ENCODE results near the gene PLCB1.

PLCB1 gene

GRCh38 chr20:8249634-8250033 is 117.6 kb downstream of the PLCB1 start:
- no peak for DNase-seq

- no peak for DNase-seq
Observed at GRCh38 chr20:8250539-8251200, 118.6 kb downstream of the PLCB1 start.

- DNase-seq = no peak
Observed at GRCh38 chr20:8251201-8251575, 119.1 kb downstream of the PLCB1 start.

GRCh38 chr20:8254911-8255582 is 123.0 kb downstream of the PLCB1 start:
- DNase-seq = no peak

GRCh38 chr20:8255945-8256632 is 124.0 kb downstream of the PLCB1 start:
- no peak for DNase-seq

GRCh38 chr20:8260837-8261251 is 128.8 kb downstream of the PLCB1 start:
- DNase-seq = no peak

GRCh38 chr20:8262721-8263120 is 130.7 kb downstream of the PLCB1 start:
- DNase-seq = no peak

GRCh38 chr20:8265588-8265987 is 133.5 kb downstream of the PLCB1 start:
- DNase-seq = no peak

- DNase-seq = no peak
Observed at GRCh38 chr20:8267009-8267408, 134.9 kb downstream of the PLCB1 start.

GRCh38 chr20:8271727-8272126 is 139.7 kb downstream of the PLCB1 start:
- DNase-seq = no peak

GRCh38 chr20:8272766-8273165 is 140.7 kb downstream of the PLCB1 start:
- DNase-seq = no peak

GRCh38 chr20:8284902-8285301 is 152.8 kb downstream of the PLCB1 start:
- DNase-seq = no peak

GRCh38 chr20:8287340-8287739 is 155.3 kb downstream of the PLCB1 start:
- no peak for DNase-seq

GRCh38 chr20:8291200-8291599 is 159.1 kb downstream of the PLCB1 start:
- no peak for DNase-seq

GRCh38 chr20:8291873-8292272 is 159.8 kb downstream of the PLCB1 start:
- no peak for DNase-seq

GRCh38 chr20:8292793-8293192 is 160.7 kb downstream of the PLCB1 start:
- no peak for DNase-seq

GRCh38 chr20:8293750-8294149 is 161.7 kb downstream of the PLCB1 start:
- no peak for DNase-seq

- DNase-seq = no peak
Observed at GRCh38 chr20:8296536-8296935, 164.5 kb downstream of the PLCB1 start.

- no peak for DNase-seq
Observed at GRCh38 chr20:8298426-8299043, 166.5 kb downstream of the PLCB1 start.

GRCh38 chr20:8299921-8300320 is 167.9 kb downstream of the PLCB1 start:
- no peak for DNase-seq

GRCh38 chr20:8301655-8302054 is 169.6 kb downstream of the PLCB1 start:
- DNase-seq = no peak

- DNase-seq = no peak
Observed at GRCh38 chr20:8303651-8304050, 171.6 kb downstream of the PLCB1 start.

GRCh38 chr20:8304124-8304816 is 172.2 kb downstream of the PLCB1 start:
- DNase-seq = no peak

Measured in NCI-H1436 treated with DMSO at 0.1 percent for 48 hours (cell line).